NCI-H524 (cell line): Measurements from ENCODE around the gene CYFIP2.

ENCODE experiments used
- DNase-seq, 2 experiments: peaks; one replicate each; lab custom pipeline; 2025; lab: John Stamatoyannopoulos, UW

The CYFIP2 gene

GRCh38 chr5:157324237-157324636 lies 58.3 kb downstream of the CYFIP2 start:
- DNase-seq = no peak

GRCh38 chr5:157326440-157327005 lies 60.6 kb downstream of the CYFIP2 start:
- no peak for DNase-seq

- DNase-seq = no peak
These were observed 61.8 kb downstream of the CYFIP2 start for GRCh38 chr5:157327771-157328170.

GRCh38 chr5:157328277-157328912 lies 62.5 kb downstream of the CYFIP2 start:
- DNase-seq = peak in 1 of 2 experiments; percentile 64

GRCh38 chr5:157331807-157332206 lies 65.9 kb downstream of the CYFIP2 start:
- no peak for DNase-seq

- no peak for DNase-seq
These were observed 69.9 kb downstream of the CYFIP2 start for GRCh38 chr5:157335534-157336422.

- no peak for DNase-seq
These were observed 70.5 kb downstream of the CYFIP2 start for GRCh38 chr5:157336423-157336744.

GRCh38 chr5:157339409-157339808 lies 73.5 kb downstream of the CYFIP2 start:
- DNase-seq = no peak

GRCh38 chr5:157342822-157343402 lies 77.0 kb downstream of the CYFIP2 start:
- DNase-seq = peak in 1 of 2 experiments; percentile 8

- DNase-seq = no peak
These were observed 78.2 kb downstream of the CYFIP2 start for GRCh38 chr5:157343842-157344790.

- no peak for DNase-seq
These were observed 79.1 kb downstream of the CYFIP2 start for GRCh38 chr5:157345067-157345466.

GRCh38 chr5:157345485-157345884 lies 79.6 kb downstream of the CYFIP2 start:
- DNase-seq = no peak

GRCh38 chr5:157347301-157348048 lies 81.6 kb downstream of the CYFIP2 start:
- no peak for DNase-seq

GRCh38 chr5:157348049-157348400 lies 82.1 kb downstream of the CYFIP2 start:
- DNase-seq = no peak

GRCh38 chr5:157350939-157351801 lies 85.2 kb downstream of the CYFIP2 start:
- DNase-seq = no peak

- no peak for DNase-seq
These were observed 85.8 kb downstream of the CYFIP2 start for GRCh38 chr5:157351802-157352092.

- DNase-seq = peak in 1 of 2 experiments; percentile 66
These were observed 86.9 kb downstream of the CYFIP2 start for GRCh38 chr5:157352756-157353340.

- peak in 1 of 2 experiments; percentile 21 for DNase-seq
These were observed 88.9 kb downstream of the CYFIP2 start for GRCh38 chr5:157354800-157355199.

GRCh38 chr5:157356576-157356975 lies 90.7 kb downstream of the CYFIP2 start:
- no peak for DNase-seq

- no peak for DNase-seq
These were observed 91.9 kb downstream of the CYFIP2 start for GRCh38 chr5:157357823-157358222.
